Stimulated activated CD4-positive, alpha-beta T cell treated with anti-CD3 and anti-CD28 coated beads, TNF-alpha, amount 100 ng/mL, for 1 hour (primary cell): ENCODE results near the gene BHMT2.

Experiments
- DNase-seq, 3 donors: peaks; one replicate each; pipeline ENCODE4 v3.0.0-alpha.2; 2020; ENCODE audit warnings: low read depth in 3 of 3, low spot score in 1 of 3

The BHMT2 gene

GRCh38 chr5:79112703-79113058, 43.1 kb downstream of the BHMT2 start:
- DNase-seq, result no peak

GRCh38 chr5:79119486-79119885, 49.9 kb downstream of the BHMT2 start:
- no peak for DNase-seq

- no peak for DNase-seq
Observed at GRCh38 chr5:79120221-79120620, 50.7 kb downstream of the BHMT2 start.

GRCh38 chr5:79122973-79123372, 53.4 kb downstream of the BHMT2 start:
- DNase-seq, result no peak

- DNase-seq, result no peak
Observed at GRCh38 chr5:79124607-79125006, 55.0 kb downstream of the BHMT2 start.

- no peak for DNase-seq
Observed at GRCh38 chr5:79130781-79131180, 61.2 kb downstream of the BHMT2 start.

- no peak for DNase-seq
Observed at GRCh38 chr5:79133121-79133656, 63.6 kb downstream of the BHMT2 start.

- peak; percentile 25 to 46 (median 30) for DNase-seq
Observed at GRCh38 chr5:79133657-79134451, 64.3 kb downstream of the BHMT2 start.

GRCh38 chr5:79135790-79136553, 66.4 kb downstream of the BHMT2 start:
- DNase-seq, result no peak

GRCh38 chr5:79136618-79137017, 67.1 kb downstream of the BHMT2 start:
- DNase-seq, result no peak
